ENCODE results near the gene PP2D1.
"Not testable (repeated sequence)": the region's sequence is repeated elsewhere in the genome, so short reads cannot be mapped to it uniquely, and the experiment has no call there.

PP2D1 gene

DNA sequence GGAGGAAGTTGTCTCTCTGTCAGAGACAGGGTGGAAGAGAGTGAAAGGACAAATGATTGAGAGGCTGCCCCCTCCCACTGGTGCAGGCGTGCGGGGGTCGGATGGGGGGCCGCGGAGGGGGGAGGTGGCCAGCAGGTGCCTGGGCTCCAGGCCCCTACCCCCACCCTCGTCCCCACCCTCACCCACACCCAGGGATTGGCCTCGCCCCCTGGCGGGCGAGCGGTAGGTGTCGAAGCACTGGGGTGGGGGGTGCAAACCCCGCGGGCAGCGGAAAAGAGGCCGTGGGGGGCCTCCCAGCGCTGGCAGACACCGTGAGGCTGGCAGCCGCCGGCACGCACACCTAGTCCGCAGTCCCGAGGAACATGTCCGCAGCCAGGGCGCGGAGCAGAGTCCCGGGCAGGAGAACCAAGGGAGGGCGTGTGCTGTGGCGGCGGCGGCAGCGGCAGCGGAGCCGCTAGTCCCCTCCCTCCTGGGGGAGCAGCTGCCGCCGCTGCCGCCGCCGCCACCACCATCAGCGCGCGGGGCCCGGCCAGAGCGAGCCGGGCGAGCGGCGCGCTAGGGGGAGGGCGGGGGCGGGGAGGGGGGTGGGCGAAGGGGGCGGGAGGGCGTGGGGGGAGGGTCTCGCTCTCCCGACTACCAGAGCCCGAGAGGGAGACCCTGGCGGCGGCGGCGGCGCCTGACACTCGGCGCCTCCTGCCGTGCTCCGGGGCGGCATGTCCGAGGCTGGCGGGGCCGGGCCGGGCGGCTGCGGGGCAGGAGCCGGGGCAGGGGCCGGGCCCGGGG lies 27.9 kb upstream of the PP2D1 start, which contains the start of gene KAT2B:
KAT2B (plus strand) TSS at position 682 of the 783 bp plus-strand sequence; CDS start at position 714, 32 bp downstream.
- DNase-seq, result peak; percentile 68 to 90 (median 75)

DNA sequence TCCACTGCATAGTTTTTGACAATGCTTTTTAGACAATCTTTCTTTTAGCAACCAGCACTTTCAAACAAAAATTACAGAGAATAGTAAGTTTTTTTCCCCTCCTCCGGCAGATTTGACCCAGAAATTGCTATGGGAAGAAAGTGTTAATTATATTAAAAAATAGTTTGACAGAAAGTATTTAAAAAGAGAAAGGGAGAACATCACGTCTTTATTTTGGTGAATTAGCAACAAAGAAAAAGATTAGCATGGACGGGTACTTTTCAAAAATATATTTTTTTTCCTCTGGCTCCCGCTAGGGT lies 27.4 kb upstream of the PP2D1 start:
- no peak for DNase-seq

DNA sequence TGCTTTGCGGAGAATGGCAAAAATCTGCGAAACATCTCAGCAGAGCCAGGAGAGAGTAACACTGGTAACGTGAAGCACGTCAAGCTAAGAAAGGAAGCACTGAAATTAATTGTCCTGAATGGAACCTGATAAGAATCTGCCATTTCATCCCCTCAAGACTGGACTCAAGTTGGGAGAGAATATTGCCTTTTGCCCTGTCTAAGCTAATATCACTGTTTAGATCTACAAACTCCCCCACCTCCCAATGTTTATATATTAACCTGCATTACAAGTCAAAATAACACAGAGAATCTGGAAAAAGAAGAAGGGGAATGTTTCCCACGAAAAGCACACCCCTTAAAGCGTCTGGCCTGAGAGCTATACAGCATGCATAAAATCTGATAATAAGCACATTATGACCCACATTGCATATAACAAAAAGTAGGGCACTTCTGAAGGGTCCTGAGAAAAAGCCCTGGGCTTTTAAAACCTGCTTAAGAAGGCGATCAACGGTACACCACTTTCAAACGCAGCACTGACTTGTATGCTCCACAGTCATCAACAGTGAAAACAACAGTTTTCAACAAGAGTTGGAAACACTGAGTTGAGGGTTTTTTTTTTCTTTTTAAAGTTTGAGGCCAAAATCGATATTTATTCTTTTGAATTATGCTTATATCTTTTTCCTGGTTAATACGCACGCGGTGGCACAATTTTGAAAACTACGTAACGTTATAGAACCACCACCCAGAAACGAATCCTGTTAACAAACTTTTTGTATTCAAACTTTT lies 26.8 kb upstream of the PP2D1 start:
- no peak for DNase-seq

DNA sequence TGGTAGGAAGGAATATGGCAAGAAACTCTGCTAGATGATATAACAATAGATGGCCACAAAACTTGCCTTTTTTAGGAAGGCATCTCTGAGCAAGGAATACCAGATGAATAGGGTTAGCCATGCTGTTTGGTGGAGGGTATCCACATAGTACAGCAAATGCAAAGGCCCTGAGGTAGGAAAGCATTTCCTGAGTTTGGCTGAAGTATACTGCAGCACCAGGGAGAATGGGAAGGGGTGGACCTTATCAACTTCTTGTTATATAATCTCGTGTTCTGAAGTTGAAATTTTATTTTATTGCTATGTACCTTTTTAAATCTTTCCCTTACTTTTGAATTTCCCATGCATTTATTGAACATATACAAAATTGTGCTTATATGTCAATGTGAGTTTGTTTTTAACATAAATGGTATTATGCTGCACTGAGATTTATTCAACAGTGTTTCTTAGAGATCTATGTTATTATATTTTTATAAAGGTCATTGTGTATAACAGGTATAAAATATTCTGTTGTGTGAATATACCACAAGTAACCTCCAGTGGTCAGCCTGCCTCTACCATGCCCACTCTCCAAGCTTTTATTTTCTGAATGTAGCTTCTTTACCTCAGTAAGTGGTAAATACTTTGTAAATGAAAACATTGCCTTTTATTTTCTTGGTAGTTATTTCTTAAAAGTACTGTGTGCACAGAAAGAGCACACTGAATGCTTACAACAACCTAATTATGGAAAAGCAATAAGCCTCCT lies 25.4 kb upstream of the PP2D1 start:
- DNase-seq, result no peak

DNA sequence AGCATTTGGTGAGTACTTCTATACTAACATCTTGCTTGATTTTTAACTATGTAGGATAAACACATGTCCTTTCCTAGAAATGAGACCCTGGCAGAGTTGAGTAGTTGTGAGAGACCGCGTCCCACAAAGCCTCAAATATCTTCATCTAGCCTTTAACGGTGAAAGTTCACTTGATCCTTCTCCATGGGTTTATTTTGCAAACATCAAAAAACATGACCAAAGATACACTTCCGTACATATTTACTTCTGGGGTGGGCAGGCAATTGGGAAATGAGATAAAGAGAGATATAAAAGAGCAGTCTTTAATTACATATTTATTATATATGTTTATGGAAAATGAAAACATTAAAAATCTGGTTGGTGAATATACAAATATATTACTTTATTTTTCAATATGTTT lies 23.0 kb upstream of the PP2D1 start:
- no peak for DNase-seq

DNA sequence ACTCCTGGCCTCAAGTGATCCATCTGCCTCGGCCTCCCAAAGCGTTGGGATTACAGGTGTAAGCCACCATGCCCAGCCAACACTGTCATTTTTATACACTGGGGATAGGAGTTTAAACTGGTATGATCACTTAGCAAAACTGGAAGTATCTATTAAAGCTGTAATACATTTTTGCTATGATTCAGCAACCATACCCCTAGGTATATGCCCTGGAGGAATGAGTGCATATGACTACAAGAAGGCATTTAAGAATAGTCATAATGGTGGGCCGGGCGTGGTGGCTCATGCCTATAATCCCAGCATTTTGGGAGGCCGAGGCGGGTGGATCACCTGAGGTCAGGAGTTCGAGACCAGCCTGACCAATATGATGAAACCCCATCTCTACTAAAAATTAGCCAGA lies 19.9 kb upstream of the PP2D1 start:
- DNase-seq, result not testable (repeated sequence)

DNA sequence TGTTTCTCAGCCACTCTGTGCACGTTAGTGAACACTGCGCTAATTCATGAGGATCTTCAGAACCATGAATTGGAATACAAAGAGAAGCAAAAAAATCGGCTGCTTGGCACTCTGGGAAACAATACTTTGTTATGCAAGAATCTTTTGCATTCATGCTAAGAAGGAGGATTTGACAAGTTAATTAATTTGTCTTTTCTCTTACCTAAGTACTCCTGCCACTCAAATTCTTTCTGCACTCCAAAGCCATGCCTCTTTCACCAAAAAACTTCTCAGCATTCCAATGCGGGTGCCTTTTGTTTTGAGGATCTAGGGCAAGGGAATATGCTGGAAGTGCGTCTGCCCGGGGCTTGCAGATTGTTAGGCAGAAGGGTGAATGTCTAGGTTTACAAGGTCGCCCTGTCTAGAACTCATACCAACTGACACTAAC lies 16.9 kb upstream of the PP2D1 start:
- DNase-seq, result no peak

DNA sequence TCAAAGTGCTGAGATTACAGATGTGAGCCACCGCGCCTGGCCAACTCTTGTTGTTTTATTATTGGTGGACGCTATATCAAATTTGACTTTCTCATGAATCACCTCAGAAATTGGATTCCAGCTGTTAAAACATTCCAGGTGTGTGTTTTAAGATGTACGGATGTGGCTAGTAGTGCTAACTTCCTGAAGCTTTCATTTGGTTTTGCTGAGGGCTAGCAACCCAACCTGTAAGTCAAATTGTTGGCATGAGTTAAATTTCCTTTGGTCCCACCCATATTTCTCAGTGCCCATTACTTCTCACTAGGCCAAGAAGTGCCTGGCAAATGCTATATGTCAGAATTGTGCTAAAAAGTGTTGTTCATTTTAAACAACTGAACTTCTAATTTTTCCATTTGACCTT lies 15.1 kb upstream of the PP2D1 start:
- DNase-seq, result no peak

DNA sequence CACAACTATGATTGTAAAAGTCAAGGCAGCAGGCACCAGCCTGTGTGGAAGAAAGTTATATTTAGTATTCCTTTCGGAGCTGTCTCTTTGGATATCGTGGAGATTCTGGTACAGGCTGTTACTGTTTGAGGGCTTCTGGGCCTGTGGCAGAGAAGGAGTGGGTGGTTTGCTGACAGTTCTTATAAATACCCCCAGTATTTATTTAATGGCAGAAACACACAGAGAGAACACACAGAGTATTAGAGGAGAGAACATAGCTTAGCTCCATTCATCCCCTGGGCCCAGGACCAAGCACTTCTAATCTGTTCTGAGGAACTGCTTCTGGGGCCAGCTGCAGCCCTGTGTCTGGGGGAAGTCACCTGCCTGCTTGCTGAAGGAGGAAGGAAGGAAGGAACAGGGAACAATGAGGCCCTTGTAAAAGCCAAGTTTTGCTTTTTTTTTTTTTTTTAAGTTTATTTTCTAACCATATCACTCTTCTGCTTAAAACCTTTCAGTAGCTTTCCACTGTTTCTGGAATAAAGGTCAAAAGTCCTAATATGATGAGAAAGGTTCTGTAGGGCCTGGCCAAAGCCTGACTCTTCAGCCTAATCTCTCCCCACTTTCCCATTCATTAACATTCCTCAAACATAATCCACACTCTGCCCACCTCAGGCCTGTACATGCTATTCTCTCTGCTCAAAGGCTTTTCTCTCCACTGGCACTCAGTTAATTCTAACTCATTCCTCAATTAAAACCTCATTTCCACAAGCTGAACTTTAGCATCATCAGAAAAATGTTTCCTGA lies 11.8 kb upstream of the PP2D1 start:
- peak in 1 of 3 donors; percentile 21 for DNase-seq

DNA sequence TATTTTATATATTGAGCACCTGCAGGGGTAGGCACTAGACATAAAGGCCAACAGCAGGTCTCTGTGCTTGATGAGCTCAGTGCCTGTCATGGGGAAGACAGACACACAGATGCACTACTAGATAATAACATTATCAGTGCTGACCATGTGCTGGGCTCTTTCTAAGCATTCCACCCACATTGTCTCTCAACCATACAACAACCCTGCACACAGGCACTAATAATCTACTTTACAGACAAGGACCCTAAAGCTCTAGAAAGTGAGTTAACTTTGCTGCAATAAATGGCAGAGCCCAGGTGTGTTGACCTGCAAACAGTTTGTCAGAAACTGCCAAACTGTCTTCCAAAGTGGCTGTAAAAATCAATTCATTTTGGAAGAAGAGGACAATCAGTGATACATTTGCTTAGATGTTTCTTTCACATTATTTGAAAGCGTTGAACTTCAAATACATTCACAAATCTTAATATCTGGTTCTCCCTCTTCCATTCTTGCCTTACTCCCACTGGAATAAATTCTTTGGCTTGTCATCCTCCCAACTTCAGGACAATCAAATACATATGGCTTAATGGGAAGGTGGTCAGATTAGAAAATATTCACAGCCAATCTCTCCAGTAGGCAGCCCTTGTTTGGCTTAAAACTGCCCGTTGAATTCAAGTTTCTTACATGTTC lies 11.0 kb upstream of the PP2D1 start:
- DNase-seq, result no peak

DNA sequence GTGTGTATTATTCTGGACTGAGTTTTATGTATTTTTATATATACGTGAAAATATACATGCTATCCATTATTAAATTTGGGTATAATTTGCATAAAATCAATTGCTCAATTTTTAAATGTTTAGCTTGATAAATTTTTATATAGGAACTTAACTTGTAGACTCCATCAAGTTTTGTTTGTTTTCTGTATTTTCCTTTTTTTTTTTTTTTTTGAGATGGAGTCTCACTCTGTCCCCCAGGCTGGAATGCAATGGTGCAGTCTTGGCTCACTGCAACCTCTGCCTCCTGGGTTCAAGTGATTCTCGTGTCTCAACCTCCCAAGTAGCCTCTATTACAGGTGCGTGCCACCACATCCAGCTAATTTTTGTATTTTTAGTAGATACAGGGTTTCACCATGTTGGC lies 4.0 kb upstream of the PP2D1 start:
- DNase-seq, result not testable (repeated sequence)

DNA sequence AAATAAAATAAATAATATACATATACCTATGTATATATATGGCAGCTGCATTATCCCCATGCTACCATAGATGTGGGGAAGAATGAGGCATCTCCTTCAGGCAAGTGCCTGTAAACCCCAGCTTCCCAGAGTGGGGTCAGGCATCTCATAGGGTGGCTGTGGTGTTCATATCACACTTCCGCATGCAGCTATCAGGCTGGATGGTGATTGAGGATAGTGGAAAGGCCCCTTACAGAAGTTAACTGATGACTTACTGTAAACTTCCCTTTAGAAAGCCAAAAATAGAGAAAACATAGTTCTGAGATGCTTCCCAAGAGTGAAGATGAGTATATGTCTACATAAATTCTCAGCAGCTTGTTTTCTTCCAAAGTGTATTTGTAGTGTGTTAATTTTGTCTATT lies 3.5 kb upstream of the PP2D1 start:
- DNase-seq, result no peak

DNA sequence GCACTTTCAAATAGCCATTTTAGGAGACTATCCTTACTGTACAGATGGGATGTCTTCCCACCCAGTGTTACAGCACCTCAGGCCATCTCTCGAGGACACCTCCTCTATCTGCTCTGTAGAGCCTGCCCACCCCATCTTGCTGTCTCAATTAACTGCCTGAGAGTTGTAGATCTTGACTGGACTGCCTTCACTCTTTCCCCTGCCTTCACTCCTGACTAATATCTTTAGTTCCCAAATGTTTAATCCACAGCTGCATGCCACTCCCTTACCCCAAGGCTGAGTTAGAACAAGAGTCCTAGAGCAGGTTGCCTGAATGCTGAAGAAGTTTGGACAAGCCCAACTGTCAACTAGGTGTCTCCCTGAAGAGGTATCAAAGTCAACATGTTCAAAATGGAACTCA lies 1.3 kb upstream of the PP2D1 start:
- DNase-seq, result no peak

DNA sequence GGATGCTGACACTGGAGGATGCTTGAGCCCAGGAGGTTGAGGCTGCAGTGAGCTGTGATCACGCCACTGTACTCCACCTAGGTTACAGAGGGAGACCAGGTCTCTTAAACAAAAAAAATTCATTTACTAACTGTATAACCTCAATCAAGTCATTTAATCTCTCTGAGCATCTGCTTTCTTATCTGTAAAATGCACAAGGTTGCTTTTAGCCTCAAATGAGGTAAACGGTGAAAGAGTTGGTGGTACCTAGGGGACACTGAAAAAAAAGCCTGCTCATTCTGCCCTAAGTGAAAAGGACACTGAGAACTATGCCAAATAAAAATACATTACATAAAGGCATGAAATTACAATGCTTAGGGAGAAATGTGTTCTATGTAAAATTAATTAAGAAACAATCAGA lies 3.4 kb downstream of the PP2D1 start:
- DNase-seq, result no peak

DNA sequence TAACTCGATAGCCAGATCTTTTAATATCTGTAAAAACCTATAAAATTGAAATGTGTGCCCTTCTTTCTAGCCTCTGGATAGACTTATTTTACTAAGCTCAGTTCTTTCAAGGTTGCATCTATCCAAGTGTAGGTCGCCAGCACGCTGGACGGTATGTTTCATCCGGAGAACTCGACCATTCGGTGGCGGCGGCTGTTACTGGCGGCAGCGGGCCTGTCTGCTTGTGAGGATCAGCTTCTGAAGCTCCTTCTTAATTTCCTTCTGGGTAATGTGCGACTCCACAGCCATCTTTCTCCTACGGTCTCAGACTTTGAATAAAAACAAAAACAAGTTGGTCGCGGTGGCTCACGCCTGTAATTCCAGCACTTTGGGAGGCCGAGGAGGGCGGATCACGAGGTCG lies 4.1 kb downstream of the PP2D1 start:
- no peak for DNase-seq

DNA sequence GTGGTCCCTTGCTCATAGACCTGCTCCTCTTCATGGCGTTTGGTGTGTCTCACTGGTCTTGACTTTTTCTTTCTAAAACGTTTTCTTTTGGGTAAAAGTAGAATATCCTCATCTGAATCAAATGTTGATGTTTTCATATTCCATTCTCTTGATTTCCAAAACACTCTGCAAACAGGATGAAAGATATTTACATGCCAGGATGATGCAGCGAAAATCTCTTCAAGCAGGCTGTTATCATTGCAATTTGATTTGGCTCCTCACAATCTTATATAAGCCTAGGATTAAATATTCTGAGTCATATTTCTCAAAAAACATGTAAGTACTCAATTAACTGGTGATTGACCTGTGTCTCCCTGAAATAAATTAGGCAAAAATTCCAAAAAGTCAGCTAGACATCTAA lies 10.1 kb downstream of the PP2D1 start:
- DNase-seq, result no peak

DNA sequence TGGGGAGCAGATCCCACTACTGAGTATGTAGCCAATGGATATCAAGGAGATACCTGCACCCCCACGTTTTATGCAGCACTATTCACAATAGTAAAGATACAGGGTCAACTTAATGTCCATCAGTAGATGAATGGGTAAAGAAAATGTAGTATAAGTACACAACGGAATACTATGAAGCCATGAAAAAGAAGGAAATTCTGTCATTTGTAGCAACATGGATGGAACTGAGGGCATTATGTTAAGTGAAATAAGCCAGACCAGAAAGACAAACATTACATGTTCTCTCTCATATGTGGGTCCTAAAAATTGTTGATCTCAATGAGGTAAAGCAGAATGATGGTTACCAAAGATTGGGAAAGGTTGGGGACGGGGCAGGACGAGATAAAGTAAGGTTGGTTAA lies 14.6 kb downstream of the PP2D1 start:
- no peak for DNase-seq

DNA sequence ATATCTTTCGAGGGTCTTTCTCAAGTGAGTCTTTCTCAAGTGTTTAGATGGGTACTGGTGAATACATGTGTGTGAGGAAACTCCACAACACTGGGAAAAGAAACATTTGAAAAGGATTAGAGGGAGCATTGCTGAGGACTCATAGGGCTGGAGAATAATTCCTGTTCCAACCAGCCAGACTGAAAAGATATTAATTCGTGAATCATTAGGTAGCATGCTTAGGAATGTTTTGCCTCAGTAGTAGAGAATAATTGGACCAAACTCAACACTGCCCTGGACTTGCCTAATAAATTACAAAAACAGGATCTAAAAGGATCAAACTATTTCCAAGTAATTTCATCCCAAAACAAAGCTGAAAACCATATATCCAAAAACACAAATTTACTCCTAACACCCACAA lies 17.3 kb downstream of the PP2D1 start:
- DNase-seq, result no peak

DNA sequence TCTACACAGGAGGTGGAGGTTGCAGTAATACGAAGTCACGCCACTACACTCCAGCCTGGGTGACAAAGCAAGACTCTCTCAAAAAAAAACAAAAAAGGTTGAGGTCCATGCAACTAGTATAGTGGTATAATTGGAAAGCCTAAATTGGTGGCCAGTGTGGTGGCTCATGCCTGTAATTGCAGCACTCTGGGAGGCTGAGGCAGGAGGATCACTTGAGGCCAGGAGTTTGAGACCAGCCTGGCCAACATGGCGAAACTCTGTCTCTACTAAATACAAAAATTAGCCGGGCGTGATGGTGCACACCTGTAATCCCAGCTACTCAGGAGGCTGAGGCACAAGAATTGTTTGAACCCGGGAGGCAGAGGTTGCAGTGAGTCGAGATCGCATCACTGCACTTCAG lies 23.2 kb downstream of the PP2D1 start:
- DNase-seq, result not testable (repeated sequence)

DNA sequence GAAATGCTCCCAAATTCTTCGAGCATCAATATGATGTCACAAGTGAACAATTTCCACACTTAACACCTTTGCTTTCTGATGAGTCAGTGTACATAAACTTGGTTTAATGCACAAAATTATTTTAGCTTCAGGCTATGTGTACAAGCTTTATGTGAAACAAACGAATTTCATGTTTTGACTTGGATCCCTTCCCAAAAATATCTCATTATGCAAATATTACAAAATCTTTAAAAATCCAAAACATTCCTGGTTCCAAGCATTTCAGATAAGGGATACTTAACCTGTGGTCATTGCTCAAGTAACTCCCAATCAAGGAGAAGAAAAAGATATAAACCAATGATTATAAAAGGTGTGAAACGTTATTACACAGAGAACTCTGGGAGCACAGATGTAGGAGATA lies 40.0 kb downstream of the PP2D1 start:
- no peak for DNase-seq

DNA sequence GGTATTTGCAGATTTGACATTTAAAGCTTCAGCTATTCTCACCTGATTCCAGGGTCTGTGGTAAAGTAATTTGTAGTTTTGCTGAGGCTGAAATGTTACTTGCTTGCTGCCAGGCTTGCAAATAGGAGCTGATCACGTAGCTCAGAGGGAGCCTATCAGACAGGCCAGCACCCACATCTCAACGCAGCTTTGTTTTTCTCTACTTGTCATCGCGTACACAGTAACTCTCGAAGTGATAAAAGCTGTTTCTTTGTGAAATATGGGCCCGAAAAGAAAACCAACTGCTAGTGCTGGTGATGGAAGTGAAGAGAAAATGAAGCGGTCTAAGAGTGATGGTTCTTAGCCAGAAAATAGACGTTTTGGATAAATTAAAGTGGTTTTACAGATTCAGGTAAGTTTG lies 41.7 kb downstream of the PP2D1 start:
- DNase-seq, result no peak

DNA sequence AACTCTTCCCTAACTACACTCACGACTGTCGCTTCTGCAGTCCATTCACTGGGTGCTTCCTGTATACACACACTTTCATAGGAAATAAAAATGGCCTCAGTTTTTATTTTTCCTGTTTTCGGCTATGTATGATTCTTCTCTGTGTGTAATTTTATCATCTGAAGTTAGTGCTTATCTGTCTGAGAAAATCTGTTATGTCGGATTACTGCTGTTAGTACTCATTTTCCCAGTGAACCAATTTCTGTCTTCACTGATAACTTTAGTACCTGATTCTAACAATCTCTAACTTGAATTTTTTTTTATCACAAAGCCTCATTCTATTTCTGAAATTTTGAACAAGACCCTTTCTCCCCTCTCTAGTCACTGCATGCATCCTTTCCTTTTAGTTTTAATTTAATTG lies 44.3 kb downstream of the PP2D1 start:
- no peak for DNase-seq
